Activated naive CD4-positive, alpha-beta T cell treated with anti-CD3 and anti-CD28 coated beads, Interleukin-2, amount 10 ng/mL, durations not matched to agents 7 days and 5 days (primary cell): ENCODE results near the gene CDC25A.
"Not testable (repeated sequence)": the region's sequence is repeated elsewhere in the genome, so short reads cannot be mapped to it uniquely, and the experiment has no call there.

Source experiments
- CTCF ChIA-PET: fragments of 350-600 bp; sonication (Branson Sonifier 250); formaldehyde crosslinking; loops from one replicate; lab custom pipeline; 2021; ENCODE audit warnings: antibody characterized with exemption; lab: Charles Lee
- DNase-seq: peaks from one replicate; pipeline ENCODE4 v3.0.0-alpha.2; 2020
- H3K27ac Mint-ChIP-seq: one replicate; pipeline ENCODE4 v1.8.0; 2021; ENCODE audit warnings: mild to moderate bottlenecking, moderate library complexity, mixed read lengths
- H3K27me3 Mint-ChIP-seq: one replicate; pipeline ENCODE4 v1.8.0; 2021; ENCODE audit warnings: mild to moderate bottlenecking, mixed read lengths
- H3K36me3 Mint-ChIP-seq: one replicate; pipeline ENCODE4 v1.8.0; 2021; ENCODE audit warnings: mixed read lengths
- H3K4me1 Mint-ChIP-seq: one replicate; pipeline ENCODE4 v1.8.0; 2021; ENCODE audit warnings: mixed read lengths
- H3K4me3 Mint-ChIP-seq: one replicate; pipeline ENCODE4 v1.8.0; 2021; ENCODE audit warnings: mild to moderate bottlenecking, moderate library complexity, mixed read lengths
- H3K9me3 Mint-ChIP-seq: one replicate; pipeline ENCODE4 v1.8.0; 2021; ENCODE audit warnings: mixed read lengths

CDC25A gene

GRCh38 chr3:48215466-48215865 lies 27.2 kb upstream of the CDC25A start:
- Mint-ChIP-seq H3K36me3 (no peaks in the 10 kb centered on the region), H3K27me3 (peaks cover 42% of the 10 kb centered on the region), H3K4me3 (no peak overlapping the region), H3K4me1 (no peaks in the 10 kb centered on the region), H3K9me3 (no peaks in the 10 kb centered on the region), H3K27ac (no peak overlapping the region)
- CTCF ChIA-PET, result no interaction called here
- no peak for DNase-seq

GRCh38 chr3:48215019-48215418 lies 26.8 kb upstream of the CDC25A start:
- CTCF ChIA-PET, result no interaction called here
- Mint-ChIP-seq H3K27ac (no peak overlapping the region), H3K27me3 (peaks cover 41% of the 10 kb centered on the region), H3K36me3 (peaks cover under 1% of the 10 kb centered on the region), H3K4me1 (no peaks in the 10 kb centered on the region), H3K4me3 (no peak overlapping the region), H3K9me3 (peaks cover 1% of the 10 kb centered on the region)
- no peak for DNase-seq

- Mint-ChIP-seq H3K36me3 (peaks cover 2% of the 10 kb centered on the region), H3K27me3 (peaks cover 38% of the 10 kb centered on the region), H3K4me1 (no peaks in the 10 kb centered on the region), H3K9me3 (peaks cover 4% of the 10 kb centered on the region), H3K4me3 (no peak overlapping the region), H3K27ac (no peak overlapping the region)
- CTCF ChIA-PET, result no interaction called here
- no peak for DNase-seq
Observed at GRCh38 chr3:48214225-48214624, 26.0 kb upstream of the CDC25A start.

DNA sequence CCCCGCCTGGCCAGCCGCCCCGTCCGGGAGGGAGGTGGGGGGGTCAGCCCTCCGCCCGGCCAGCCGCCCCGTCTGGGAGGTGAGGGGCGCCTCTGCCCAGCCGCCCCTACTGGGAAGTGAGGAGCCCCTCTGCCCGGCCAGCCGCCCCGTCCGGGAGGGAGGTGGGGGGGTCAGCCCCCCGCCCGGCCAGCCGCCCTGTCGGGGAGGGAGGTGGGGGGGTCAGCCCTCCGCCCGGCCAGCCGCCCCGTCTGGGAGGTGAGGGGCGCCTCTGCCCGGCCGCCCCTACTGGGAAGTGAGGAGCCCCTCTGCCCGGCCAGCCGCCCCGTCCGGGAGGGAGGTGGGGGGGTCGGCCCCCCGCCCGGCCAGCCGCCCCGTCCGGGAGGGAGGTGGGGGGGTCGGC lies 23.6 kb upstream of the CDC25A start:
- peaks cover 29% of the 10 kb centered on the region for H3K27me3 Mint-ChIP-seq
- H3K4me3 Mint-ChIP-seq, H3K36me3 Mint-ChIP-seq, CTCF ChIA-PET, H3K4me1 Mint-ChIP-seq, H3K27ac Mint-ChIP-seq, DNase-seq, H3K9me3 Mint-ChIP-seq: not testable (repeated sequence)

GRCh38 chr3:48210534-48210933 lies 22.3 kb upstream of the CDC25A start:
- H3K36me3 Mint-ChIP-seq, CTCF ChIA-PET, H3K4me1 Mint-ChIP-seq, H3K27ac Mint-ChIP-seq, H3K9me3 Mint-ChIP-seq, H3K4me3 Mint-ChIP-seq, DNase-seq: not testable (repeated sequence)
- peaks cover 22% of the 10 kb centered on the region for H3K27me3 Mint-ChIP-seq

DNA sequence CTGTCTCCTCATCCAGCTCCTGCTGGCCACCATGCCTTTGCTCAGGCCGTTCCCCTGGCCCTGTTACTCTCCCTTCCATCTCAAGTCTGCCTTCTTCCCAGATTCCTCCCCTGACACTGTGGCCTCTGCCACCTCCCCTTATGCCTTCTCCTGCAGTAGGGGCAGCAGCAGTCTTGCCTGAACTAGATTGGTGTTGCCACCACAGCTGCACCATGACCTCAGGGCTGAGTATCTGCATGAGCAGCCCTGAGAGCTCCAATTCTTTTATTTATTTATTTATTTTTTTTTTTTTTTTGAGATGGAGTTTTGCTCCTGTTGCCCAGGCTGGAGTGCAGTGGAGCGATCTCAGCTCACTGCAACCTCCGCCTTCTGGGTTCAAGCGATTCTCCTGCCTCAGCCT lies 21.2 kb upstream of the CDC25A start:
- H3K27me3 Mint-ChIP-seq, result peaks cover 15% of the 10 kb centered on the region
- H3K4me1 Mint-ChIP-seq, result no peaks in the 10 kb centered on the region
- no peak overlapping the region for H3K4me3 Mint-ChIP-seq
- peaks cover 4% of the 10 kb centered on the region for H3K9me3 Mint-ChIP-seq
- H3K36me3 Mint-ChIP-seq, result peaks cover 2% of the 10 kb centered on the region
- no peak overlapping the region for H3K27ac Mint-ChIP-seq
- DNase-seq, result no peak
- CTCF ChIA-PET, result no interaction called here

- CTCF ChIA-PET, result no interaction called here
- no peak for DNase-seq
- H3K36me3 Mint-ChIP-seq, result peaks cover 2% of the 10 kb centered on the region
- H3K4me3 Mint-ChIP-seq, result no peak overlapping the region
- no peak overlapping the region for H3K27ac Mint-ChIP-seq
- H3K27me3 Mint-ChIP-seq, result peaks cover 15% of the 10 kb centered on the region
- H3K4me1 Mint-ChIP-seq, result no peaks in the 10 kb centered on the region
- peaks cover 4% of the 10 kb centered on the region for H3K9me3 Mint-ChIP-seq
Observed at GRCh38 chr3:48208076-48208475, 19.9 kb upstream of the CDC25A start.

GRCh38 chr3:48202632-48203031 lies 14.4 kb upstream of the CDC25A start:
- no peak overlapping the region for H3K27ac Mint-ChIP-seq
- no peak for DNase-seq
- H3K36me3 Mint-ChIP-seq, result no peaks in the 10 kb centered on the region
- peaks cover 17% of the 10 kb centered on the region for H3K27me3 Mint-ChIP-seq
- CTCF ChIA-PET, result no interaction called here
- no peaks in the 10 kb centered on the region for H3K4me1 Mint-ChIP-seq
- no peaks in the 10 kb centered on the region for H3K9me3 Mint-ChIP-seq
- no peak overlapping the region for H3K4me3 Mint-ChIP-seq

DNA sequence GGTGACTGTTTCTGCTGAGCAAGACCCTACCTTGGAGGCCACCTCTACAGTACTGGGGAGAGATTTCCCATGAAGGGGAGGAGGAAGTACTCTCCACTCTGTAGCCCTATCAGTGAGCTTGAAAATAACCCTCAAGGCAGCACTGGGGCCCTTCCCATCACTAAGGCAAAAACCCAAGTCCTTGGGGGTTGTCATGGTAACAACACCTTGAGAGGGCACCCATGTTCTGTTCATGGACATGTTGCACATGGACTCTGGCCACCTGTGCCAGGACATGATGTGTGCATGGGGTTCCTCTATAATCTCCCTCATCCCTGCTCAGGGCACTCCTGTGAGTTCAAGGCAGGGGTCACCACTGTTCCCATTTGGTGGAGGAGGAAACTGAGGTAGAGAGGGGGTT lies 10.9 kb upstream of the CDC25A start:
- CTCF ChIA-PET, result interaction anchor here (0.7 to 1.9 kb wide), 2 partner anchors 237 to 309 kb away, joined by 3 to 8 read pairs; no protein-coding TSS in a partner anchor
- no peak overlapping the region for H3K4me3 Mint-ChIP-seq
- no peak overlapping the region for H3K27ac Mint-ChIP-seq
- H3K9me3 Mint-ChIP-seq, result no peaks in the 10 kb centered on the region
- H3K4me1 Mint-ChIP-seq, result no peaks in the 10 kb centered on the region
- H3K36me3 Mint-ChIP-seq, result no peaks in the 10 kb centered on the region
- no peak for DNase-seq
- peaks cover 34% of the 10 kb centered on the region for H3K27me3 Mint-ChIP-seq

DNA sequence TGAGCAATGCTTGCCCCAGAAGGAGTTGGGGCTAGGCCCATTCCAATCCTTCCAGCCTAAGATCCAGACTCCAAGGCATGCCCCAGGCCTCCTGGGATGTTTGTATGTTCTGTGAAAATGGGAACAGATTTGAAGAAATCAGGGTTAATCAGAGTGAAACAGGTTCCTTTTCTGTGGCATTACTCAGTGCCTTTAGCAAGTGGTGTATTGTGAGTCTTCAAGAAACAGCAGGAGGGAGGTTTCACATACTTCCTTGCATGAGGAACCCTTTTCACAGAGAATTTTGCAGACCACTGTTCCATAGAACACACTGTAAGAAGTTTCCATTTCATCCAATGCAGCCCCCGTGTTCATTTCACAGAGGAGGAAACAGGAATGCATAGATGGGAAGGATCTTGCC lies 8.4 kb upstream of the CDC25A start:
- DNase-seq, result no peak
- Mint-ChIP-seq H3K27ac (no peak overlapping the region), H3K9me3 (no peaks in the 10 kb centered on the region), H3K36me3 (no peaks in the 10 kb centered on the region), H3K4me1 (no peaks in the 10 kb centered on the region), H3K27me3 (peaks cover 47% of the 10 kb centered on the region), H3K4me3 (no peak overlapping the region)
- CTCF ChIA-PET, result interaction anchor here (7.1 kb wide), 1 partner anchor 239 kb away, joined by 54 read pairs; no protein-coding TSS in a partner anchor

GRCh38 chr3:48194446-48195071 lies 6.3 kb upstream of the CDC25A start:
- Mint-ChIP-seq H3K4me3 (no peak overlapping the region), H3K27me3 (peaks cover 44% of the 10 kb centered on the region), H3K9me3 (no peaks in the 10 kb centered on the region), H3K36me3 (no peaks in the 10 kb centered on the region), H3K4me1 (no peaks in the 10 kb centered on the region), H3K27ac (no peak overlapping the region)
- CTCF ChIA-PET, result interaction anchor here (0.6 to 7.1 kb wide), 14 partner anchors 11 to 364 kb away, joined by 3 to 54 read pairs (median 3); no protein-coding TSS in a partner anchor
- peak; percentile 49 for DNase-seq

DNA sequence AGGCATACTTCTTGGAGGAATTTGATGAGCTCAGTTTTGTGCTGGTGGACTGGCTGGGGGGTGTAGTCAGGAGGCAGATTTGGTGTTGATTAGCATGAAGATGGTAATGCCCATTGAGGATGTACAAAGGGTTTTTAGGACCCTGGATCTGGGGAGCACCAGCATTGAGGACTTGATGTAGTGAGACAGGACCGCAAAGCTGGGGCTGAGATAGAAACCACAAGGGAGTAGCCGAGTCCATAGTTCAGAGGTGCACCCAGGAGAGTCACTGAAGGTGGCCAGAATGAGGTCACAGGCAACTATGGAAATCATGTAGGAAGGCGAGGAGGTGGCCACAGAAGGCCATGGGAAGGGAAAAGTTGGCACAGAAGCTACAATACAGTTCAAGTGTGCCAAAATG lies 2.7 kb upstream of the CDC25A start:
- H3K9me3 Mint-ChIP-seq, result no peaks in the 10 kb centered on the region
- DNase-seq, result no peak
- peaks cover 13% of the 10 kb centered on the region for H3K36me3 Mint-ChIP-seq
- peaks cover 25% of the 10 kb centered on the region for H3K27me3 Mint-ChIP-seq
- H3K4me3 Mint-ChIP-seq, result no peak overlapping the region
- CTCF ChIA-PET, result interaction anchor here (7.1 kb wide), 1 partner anchor 245 kb away, joined by 54 read pairs; no protein-coding TSS in a partner anchor
- peaks cover 21% of the 10 kb centered on the region for H3K4me1 Mint-ChIP-seq
- no peak overlapping the region for H3K27ac Mint-ChIP-seq

GRCh38 chr3:48189321-48189720 lies 1.1 kb upstream of the CDC25A start:
- peaks cover 14% of the 10 kb centered on the region for H3K27me3 Mint-ChIP-seq
- peaks cover 27% of the 10 kb centered on the region for H3K36me3 Mint-ChIP-seq
- H3K4me1 Mint-ChIP-seq, result peaks cover 34% of the 10 kb centered on the region
- no peaks in the 10 kb centered on the region for H3K9me3 Mint-ChIP-seq
- DNase-seq, result no peak
- CTCF ChIA-PET, result no interaction called here
- no peak overlapping the region for H3K27ac Mint-ChIP-seq
- H3K4me3 Mint-ChIP-seq, result no peak overlapping the region

- H3K27ac Mint-ChIP-seq, result peak overlapping the region; percentile 75
- CTCF ChIA-PET, result interaction anchor here (0.8 to 1.2 kb wide), 2 partner anchors 53 to 249 kb away, joined by 4 to 5 read pairs; partner anchors contain the start of gene ZNF589
- peak overlapping the region; percentile 81 for H3K4me3 Mint-ChIP-seq
- peaks cover 37% of the 10 kb centered on the region for H3K4me1 Mint-ChIP-seq
- peaks cover under 1% of the 10 kb centered on the region for H3K27me3 Mint-ChIP-seq
- no peaks in the 10 kb centered on the region for H3K9me3 Mint-ChIP-seq
- DNase-seq, result no peak
- peaks cover 40% of the 10 kb centered on the region for H3K36me3 Mint-ChIP-seq
Observed at GRCh38 chr3:48187579-48188265, 495 bp downstream of the CDC25A start.

- Mint-ChIP-seq H3K4me1 (peaks cover 39% of the 10 kb centered on the region), H3K4me3 (peak overlapping the region; percentile 81), H3K27ac (peak overlapping the region; percentile 31), H3K36me3 (peaks cover 45% of the 10 kb centered on the region), H3K27me3 (no peaks in the 10 kb centered on the region), H3K9me3 (no peaks in the 10 kb centered on the region)
- CTCF ChIA-PET, result no interaction called here
- no peak for DNase-seq
Observed at GRCh38 chr3:48187301-48187578, 977 bp downstream of the CDC25A start.
